HFF-Myc (cell line): Measurements from ENCODE around the gene GCDH.
"Not testable (repeated sequence)": the region's sequence is repeated elsewhere in the genome, so short reads cannot be mapped to it uniquely, and the experiment has no call there.

Experiments
- DNase-seq: peaks from one replicate; pipeline ENCODE4 v3.0.0-alpha.2; 2011; ENCODE audit warnings: low read depth; ENCODE audit errors: extremely low read depth
- H3K4me3 ChIP-seq: replicated peaks from 2 replicates; pipeline ENCODE4 v1.5.1; 2011; ENCODE audit warnings: low read depth, mild to moderate bottlenecking, control low read depth, low read length
- TF ChIP-seq, protein P1 (sequence below): IDR thresholded peaks from 2 replicates; pipeline ENCODE4 v1.5.1; 2012; ENCODE audit warnings: mild to moderate bottlenecking, low read depth, low read length, control low read depth; ENCODE audit errors: missing control alignments

The GCDH gene

DNA sequence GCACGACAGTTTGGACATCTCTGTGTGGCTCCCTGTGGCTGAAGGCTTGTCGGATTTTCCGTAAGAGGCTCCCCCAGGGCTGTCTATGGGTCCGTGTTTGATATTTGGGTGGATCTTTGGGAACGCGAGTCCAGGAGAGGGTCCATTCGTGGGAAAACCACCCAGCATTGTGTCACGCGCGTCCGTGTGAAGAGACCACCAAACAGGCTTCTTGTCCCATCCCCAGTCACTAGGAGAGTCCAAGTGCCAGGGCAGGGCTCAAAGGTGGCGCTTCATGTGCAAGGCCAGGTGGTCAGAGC lies 6.4 kb upstream of the GCDH start:
- no peak for DNase-seq
- TF ChIP-seq, protein P1, sequence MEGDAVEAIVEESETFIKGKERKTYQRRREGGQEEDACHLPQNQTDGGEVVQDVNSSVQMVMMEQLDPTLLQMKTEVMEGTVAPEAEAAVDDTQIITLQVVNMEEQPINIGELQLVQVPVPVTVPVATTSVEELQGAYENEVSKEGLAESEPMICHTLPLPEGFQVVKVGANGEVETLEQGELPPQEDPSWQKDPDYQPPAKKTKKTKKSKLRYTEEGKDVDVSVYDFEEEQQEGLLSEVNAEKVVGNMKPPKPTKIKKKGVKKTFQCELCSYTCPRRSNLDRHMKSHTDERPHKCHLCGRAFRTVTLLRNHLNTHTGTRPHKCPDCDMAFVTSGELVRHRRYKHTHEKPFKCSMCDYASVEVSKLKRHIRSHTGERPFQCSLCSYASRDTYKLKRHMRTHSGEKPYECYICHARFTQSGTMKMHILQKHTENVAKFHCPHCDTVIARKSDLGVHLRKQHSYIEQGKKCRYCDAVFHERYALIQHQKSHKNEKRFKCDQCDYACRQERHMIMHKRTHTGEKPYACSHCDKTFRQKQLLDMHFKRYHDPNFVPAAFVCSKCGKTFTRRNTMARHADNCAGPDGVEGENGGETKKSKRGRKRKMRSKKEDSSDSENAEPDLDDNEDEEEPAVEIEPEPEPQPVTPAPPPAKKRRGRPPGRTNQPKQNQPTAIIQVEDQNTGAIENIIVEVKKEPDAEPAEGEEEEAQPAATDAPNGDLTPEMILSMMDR, result no peak
- H3K4me3 ChIP-seq, result no peak overlapping the region

DNA sequence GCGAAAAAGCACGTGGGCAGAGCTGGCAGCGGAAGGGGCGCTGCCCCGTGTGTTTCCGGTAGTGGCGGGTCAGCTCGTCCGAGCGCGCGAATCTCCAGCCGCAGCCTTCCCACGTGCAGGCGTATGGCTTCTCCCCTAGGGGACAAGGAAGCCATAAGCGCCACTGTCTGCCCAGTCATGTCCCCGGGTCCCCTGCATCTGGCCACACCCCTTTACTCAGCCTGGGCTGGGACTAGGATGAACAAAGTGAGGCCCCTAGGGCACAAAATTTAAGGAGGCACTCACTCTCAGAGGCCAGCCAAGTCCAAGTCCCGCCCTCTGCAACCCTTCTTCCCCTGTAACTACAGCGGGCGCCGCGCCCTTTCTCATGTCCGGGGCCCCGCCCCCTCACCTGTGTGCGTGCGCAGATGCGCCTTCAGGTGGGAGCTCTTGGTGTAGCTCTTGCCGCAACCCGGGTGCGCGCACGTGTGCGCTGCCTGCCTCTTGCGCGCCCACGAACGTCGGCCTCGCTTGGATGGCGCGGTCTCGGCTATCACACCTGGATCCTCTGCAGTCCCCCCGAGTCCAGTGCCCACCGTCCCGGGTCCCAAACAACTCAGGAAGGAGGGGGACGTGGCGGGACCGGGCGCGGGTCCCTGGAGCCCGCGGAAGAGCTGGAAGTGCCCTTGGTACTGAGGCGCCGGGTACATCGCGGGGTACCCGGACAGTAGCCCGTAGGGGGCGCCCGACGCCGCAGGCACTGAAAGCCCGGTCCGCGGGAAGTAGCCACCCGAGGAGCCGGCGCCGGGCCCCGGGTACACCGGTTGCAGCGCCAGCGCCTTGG lies 5.8 kb upstream of the GCDH start:
- no peak for DNase-seq
- TF ChIP-seq, protein P1, result peak; percentile 66

DNA sequence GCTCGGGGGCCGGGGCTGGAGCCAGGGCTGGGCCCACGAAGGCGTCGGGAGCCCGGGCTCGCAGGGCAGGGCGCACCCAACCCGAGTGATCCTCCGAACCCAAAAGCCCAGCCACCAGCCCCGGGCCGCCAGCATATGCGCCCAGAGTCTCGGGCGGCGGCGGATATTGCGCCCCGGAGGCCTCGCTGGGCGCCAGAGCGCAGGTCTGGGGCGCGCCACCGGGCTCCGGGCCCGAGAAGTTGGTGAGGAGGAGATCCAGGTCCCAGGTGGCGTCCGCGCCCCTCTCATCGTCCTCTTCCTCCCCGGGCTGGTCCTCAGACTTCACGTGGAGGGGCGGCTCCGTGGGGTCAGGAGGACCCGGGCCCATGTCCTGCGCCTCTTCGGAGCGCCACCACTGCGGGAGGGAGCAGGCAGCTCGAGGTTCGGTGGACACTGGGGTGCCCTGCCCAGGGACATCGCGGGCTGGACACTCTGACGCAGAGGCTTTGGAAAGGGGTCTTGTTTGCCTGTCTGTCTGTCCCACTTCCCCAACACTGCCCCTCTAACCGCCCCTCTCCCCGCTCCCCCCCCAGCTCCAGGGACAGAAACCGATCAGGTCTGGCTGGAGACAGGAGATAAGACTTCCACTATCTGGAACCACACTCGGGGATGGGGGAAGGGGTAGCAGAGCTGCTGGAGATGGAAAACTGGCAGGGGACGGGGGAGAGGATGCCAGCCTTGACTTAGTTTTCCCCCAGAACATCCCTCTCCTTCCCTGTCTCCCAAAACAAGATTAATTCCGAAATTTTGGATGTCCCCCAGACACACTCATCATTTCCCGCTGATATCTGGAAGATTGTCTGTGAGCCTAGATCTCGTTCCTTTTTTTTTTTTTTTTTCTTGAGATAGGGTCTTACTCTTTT lies 5.0 kb upstream of the GCDH start:
- no peak for DNase-seq
- H3K4me3 ChIP-seq, result peak overlapping the region; percentile 17
- TF ChIP-seq, protein P1, result no peak

More for the DNA sequence above, 5.8 kb upstream of the GCDH start:
- H3K4me3 ChIP-seq, result peak overlapping the region; percentile 17

DNA sequence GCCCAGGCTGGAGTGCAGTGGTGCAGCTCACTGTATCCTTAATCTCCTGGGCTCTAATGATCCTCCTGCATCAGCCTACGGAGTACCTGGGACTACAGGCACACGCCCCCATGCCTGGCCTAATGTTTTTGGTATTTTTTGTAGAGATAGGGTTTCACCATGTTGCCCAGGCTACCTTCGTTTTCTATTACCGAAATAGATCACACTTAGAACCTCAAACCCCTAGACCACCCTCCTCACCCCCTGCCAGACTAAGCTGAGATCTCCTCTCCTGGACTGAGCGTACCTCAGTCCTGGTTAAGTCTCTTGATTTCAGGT lies 4.3 kb upstream of the GCDH start:
- TF ChIP-seq, protein P1, result no peak
- no peak overlapping the region for H3K4me3 ChIP-seq
- DNase-seq, result no peak

DNA sequence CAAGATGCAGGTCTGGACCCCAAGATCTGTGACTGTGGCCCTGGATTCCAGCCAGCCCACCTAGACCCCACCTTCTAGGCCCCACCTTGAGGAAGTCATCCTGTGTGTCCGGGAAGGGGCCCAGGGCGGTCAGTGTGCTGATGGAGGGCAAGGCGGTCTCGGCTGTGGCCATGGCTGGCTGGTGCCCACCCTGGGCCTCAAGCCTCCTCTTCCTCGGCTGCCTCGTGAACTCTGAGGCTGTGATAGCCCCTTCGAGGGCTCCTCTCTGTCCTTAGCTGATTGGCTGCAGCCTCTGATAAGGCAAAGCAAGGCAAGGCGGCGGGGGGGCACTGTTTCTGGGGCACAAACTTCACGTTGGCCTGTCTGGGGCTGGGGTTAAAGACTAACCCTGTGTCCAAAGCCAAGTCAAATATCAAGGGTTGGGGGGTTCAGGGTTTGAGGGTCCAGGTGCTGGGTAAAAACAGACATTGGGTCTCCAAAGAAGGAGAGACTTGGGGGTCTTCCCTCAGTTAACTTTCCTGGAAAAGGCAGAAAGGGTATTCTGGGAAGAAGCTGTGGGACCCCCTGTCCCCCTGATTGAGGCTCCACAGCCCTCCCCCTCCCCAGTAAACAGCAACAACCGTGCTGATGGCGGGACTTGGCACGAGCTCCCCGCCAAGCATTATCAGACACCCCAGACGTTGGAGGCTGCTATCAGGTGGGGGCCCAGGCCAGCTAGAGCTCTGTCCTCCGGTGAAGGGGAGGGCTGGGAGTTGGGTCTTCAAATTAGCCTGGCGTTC lies 3.8 kb upstream of the GCDH start, which contains the start of gene KLF1:
TSS of gene KLF1 (minus strand) at position 233 of the 779 bp plus-strand sequence. CDS start at position 172, 61 bp downstream.
- no peak within 1 kb of the TSS for H3K4me3 ChIP-seq
- TF ChIP-seq, protein P1, result no peak
- DNase-seq, result no peak

DNA sequence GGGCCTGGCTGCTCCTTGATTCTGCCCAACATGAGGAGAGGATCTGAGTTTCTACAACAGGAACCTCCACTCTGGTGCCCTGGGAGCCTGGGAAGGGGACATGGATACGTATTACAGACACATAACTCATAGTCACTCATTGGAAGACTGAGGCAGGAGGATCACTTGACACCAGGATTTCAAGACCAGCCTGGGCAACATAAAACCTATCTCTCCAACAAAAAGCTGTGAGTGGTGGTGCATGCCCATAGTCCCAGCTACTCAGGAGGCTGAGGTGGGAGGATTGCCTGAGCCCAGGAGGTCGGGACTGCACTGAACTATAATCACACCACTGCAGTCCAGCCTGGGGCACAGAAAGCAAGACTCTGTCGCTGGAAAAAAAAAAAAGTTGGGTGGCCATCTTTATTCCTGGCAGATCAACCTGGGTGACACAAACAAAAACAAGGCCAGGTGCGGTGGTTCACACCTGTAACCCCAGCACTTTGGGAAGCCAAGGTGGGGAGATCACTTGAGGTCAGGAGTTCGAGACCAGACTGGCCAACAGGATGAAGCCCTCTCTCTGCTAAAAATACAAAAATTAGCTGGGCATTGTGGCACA lies 2.9 kb upstream of the GCDH start:
- no peak for DNase-seq
- no peak overlapping the region for H3K4me3 ChIP-seq
- TF ChIP-seq, protein P1, result no peak

DNA sequence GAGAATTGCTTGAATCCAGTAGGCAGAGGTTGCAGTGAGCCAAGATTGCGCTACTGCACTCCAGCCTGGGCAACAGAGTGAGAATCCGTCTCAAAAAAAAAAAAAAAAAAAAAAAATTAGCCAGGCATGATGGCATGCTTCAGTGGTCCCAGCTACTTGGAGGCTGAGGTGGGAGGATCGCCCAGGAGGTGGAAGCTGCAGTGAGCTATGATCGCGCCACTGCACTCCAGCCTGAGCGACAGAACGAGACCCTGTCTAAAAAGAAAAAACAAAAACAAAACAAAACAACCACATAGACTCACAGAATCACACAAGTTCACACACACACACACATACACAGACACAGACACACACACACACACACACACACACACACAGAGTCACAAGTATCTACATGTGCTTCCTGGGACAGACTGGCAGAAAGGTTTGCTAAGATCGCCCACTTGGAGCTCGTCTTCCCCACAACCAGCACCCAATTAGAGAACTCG lies 617 bp upstream of the GCDH start:
- peak overlapping the region; percentile 78 for H3K4me3 ChIP-seq
- DNase-seq, result not testable (repeated sequence)
